Kidney glomerular epithelial cell (primary cell): Measurements from ENCODE around the gene DGKB.

Experiments used
- DNase-seq: peaks from one replicate; lab custom pipeline; 2025; lab: John Stamatoyannopoulos, UW

The DGKB gene

DNA sequence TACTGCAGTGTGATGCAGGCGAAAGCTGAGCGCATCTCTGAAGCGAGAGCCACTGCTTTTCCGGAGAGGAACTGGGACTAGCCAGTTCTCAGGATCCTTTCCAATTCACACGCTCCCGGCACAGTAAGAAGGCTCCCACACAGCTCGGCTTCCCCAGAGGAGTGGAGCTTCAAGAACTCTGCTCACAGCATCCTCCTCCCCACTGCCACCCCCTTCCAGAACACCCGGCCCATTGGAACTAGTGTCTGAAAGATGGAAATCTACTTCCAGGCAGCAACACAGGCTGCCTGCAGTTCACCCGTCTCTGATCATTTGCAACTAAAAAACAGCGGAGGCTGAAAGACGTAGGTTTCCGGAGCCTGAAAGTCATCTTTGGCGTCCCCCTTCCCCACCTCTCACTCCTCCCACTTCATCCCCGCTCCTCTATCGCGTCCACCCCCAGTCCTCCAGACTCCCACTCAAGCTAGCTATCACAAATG, at the start of gene DGKB:
Gene DGKB, minus strand, starts transcription at position 163 of the 479 bp plus-strand sequence.
- no peak for DNase-seq

GRCh38 chr7:14950013-14950412, 47.5 kb upstream of the DGKB start:
- no peak for DNase-seq

DNA sequence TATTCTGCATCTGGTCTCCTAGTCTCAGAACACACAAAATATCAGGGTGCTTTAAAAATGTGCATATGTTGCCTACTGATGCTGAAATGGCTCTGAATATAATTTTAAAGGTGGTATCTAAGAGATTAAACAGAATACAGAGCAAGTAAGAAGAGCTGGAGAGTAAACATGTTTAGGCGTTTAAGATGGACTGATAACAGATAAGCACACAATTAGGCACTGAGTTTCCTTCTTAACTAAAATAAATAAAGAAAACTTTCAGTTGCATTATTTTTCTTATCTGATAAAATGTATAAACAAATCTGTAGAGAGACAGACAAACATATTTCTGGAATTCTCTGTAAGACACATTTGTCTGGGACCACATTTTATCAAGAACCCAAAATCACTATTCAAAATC, 35.6 kb upstream of the DGKB start:
- no peak for DNase-seq

- no peak for DNase-seq
These were observed 35.0 kb upstream of the DGKB start for GRCh38 chr7:14937581-14937980.

- DNase-seq, result peak; percentile 89
These were observed 34.0 kb upstream of the DGKB start for GRCh38 chr7:14936554-14936953.

DNA sequence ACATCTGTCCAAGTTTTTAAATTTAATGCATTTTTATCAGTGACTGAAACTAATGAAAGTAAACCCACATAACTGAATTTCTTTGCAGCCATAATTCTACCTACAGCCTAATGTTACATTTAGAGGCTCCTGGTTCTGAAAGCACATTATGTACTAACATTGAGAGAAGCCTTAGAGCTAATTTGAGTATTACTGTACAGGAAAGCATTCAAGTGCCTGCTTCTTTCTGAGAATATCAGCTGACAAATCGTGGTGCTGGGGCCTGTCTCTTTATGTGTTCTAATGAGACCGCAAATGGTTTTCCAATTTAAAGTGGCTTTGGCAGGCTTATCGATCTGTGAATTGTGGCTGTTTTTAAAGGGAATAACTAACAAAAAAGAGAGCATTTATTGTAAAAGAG, 32.3 kb upstream of the DGKB start:
- no peak for DNase-seq

DNA sequence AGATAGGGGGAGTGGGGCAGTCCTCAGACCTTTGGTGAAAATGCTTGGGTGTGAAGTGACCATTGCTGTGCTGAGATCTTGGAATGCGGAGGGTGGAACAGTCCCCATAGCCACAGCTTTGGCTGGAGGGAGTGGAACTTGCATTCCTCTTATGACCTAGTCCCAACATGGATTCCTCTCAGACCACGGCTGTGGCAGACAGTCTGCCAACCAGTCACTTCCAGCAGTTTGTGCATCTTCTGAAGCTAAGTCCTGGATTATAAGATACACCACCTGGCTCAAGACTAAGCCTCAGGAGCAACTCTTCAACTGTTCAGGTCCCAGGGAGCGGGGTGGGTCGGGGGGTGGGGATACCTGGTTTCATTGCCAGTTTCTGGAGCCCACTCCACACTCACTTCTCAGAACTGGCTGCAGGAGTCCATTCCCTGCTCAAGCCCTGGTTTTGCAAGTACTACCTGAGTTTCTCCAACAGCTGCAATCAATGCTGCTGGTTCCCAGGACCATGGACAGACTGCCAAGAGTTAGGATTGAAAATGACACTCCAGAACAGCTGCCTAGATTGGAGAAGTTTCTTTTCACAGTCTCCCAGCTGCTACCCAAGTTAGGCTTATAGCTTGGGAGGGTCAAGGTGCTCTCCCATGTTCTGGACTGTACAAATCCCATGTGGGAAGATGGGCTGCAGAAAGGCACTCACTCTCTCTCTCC, 29.1 kb upstream of the DGKB start:
- DNase-seq, result no peak

DNA sequence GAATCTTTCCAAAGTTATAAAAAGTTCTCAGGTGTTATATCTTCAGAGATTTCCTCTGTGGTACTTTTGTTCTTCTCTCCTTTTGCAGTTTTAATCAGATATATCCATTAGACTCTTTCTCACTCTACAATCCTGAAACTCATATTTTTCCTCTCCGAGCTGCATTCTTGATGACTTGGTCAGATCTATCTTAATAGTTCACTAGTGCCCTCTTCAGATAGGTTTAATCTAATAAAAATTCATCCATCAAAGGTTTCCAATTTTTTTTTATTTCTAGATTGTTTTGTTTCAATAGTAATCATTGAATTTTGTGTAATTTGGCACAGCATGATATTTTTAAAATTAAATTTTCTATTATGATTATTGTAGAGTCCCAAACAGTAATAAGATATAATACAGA, 21.8 kb upstream of the DGKB start:
- DNase-seq, result peak; percentile 9

DNA sequence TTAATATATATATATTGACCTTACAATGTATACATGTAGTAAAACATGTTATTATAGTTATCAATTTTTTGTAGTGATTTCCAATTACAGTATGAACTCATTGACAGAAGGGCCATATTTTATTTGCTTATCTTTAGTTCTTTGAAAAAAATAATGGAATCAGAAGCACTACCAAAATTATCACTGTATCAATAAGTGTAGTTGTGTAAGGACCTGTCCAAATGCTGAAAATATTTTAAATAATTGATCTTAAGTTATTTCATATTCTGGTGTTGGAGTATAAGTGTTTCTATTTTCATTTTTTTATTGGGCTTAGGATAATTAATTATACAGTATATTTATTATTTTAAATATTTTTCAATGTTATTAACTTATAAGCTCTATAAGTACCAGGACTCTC, 8.5 kb upstream of the DGKB start:
- no peak for DNase-seq

- no peak for DNase-seq
These were observed 6.1 kb upstream of the DGKB start for GRCh38 chr7:14908697-14909096.

GRCh38 chr7:14905764-14906163, 3.2 kb upstream of the DGKB start:
- DNase-seq, result peak; percentile 5

- no peak for DNase-seq
These were observed 2.5 kb downstream of the DGKB start for GRCh38 chr7:14900051-14900450.

- DNase-seq, result no peak
These were observed 3.5 kb downstream of the DGKB start for GRCh38 chr7:14899030-14899429.

GRCh38 chr7:14896461-14896860, 6.1 kb downstream of the DGKB start:
- no peak for DNase-seq

DNA sequence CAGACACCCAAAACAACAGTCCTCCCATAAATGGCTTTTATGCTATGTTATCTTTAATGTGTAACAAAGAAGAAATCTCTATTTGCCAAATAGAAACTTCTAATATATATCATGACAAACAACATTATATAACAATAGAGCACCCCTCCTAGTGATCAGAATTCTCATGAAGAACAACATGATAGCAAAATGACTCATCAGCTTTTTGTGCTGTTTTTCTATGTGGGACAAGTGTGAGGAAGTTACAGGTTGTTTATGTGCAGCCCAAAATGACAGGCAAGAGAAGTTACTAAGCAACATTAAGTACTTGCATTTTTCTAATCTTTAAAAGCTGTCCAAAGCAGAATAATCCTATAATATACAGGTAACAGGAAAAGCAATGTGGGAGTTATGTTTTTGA, 7.7 kb downstream of the DGKB start:
- no peak for DNase-seq

GRCh38 chr7:14892961-14893360, 9.6 kb downstream of the DGKB start:
- DNase-seq, result no peak

DNA sequence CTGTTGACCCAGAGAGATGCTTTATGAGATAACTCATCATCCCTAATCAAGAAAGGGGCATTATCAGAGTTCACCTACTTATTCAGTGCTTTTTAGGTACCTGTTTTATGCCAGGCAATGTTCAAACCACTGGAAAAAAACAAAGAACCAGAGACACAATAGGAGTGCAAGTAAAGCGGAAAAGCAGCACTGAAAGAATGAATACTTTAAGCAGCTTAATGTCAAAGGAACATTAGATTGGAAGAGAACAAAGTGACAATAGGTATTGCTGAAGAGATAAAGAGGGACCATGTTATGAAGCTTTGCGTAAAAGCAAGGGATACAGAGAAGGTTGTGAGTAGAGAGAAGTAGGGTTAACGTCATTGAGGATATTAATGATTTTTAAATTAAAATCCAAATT, 11.3 kb downstream of the DGKB start:
- DNase-seq, result no peak

GRCh38 chr7:14888962-14889361, 13.6 kb downstream of the DGKB start:
- DNase-seq, result no peak

DNA sequence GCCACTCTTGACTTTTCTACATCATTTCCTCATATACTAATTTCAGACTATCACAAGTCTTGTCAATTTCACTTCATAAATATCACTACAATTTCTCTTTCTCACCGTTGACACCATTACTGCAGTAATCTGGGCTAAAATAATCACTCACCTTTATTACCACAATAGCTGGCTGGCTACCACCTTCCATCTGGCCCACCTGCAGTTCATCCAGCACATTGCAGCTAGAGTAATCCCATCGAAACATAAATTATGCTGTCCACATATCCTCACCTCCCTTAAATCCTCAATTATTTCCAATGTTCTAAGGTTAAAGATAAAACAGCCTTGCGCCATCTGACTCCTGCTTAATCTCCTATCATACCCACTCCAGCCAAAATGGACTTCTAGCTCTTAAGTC, 16.0 kb downstream of the DGKB start:
- no peak for DNase-seq

DNA sequence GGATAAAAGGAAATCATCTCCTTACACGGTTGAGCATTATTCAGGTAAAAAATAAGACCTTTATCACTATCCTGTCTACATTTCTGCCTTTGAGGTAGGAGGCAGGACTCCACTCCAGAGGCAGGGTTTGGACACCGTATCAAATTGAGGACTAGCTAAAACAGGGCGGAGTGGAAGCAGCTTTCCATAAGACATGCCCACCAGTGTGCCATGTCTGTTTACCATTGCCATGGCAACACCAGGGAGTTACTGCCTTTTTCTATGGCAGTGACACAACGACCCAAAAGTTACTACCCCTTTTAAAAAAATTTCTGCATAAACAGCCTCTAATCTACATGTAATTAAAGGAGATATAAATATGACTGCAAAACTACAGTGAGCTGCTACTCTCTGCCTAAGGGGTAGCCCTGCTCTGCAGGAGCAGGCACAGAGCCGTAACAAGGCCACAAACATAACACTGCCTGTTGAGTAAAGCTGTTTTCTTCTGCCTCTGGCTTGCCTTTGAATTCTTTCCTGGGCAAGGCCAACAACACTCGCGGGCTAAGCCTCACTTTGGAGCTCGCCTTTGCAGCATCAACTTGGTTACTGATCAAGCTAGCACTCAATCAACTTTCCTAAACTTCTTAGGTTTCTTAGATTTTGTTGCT, 26.5 kb downstream of the DGKB start:
- no peak for DNase-seq

GRCh38 chr7:14871880-14872279, 30.7 kb downstream of the DGKB start:
- DNase-seq, result no peak

DNA sequence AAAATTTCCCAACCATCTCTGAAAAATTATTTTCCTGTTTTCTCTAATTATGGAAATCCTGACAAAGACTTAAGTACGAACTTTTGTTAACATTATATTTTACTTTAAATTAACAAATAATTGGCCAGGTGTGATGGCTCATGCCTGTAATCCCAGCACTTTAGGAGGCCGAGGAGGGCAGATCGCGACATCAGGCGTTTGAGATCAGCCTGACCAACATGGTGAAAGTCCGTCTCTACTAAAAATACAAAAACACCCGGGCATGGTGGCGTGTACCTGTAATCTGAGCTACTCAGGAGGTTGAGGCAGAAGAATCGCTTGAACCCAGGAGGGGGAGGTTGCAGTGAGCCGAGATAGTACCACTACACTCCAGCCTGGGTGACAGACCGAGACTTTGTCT, 32.2 kb downstream of the DGKB start:
- DNase-seq, result no peak

- no peak for DNase-seq
These were observed 33.6 kb downstream of the DGKB start for GRCh38 chr7:14868937-14869336.

GRCh38 chr7:14861456-14861855, 41.1 kb downstream of the DGKB start:
- DNase-seq, result no peak
